NCI-H774 (cell line): ENCODE measurements around the gene SIRPD.
"Not testable (repeated sequence)": the region's sequence is repeated elsewhere in the genome, so short reads cannot be mapped to it uniquely, and the experiment has no call there.

ENCODE experiments used
- DNase-seq: peaks from one replicate; lab custom pipeline; 2025; lab: John Stamatoyannopoulos, UW

SIRPD gene

DNA sequence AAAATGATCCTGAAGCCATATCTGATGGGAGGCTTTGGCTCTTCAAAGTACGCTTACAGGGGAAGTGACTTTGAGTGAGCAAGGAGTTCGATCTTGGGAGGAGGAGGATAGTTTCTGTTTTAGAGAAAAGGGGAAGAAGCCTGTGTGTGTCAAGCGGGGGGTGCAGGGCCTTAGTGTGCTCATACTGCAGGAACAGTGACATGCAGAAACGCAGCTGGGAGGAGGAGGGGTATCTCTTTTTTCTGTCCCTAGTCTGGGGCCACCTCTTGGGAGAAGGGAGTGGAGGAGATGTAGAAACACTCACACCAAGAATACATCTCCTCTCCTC lies 19.8 kb downstream of the SIRPD start:
- no peak for DNase-seq

DNA sequence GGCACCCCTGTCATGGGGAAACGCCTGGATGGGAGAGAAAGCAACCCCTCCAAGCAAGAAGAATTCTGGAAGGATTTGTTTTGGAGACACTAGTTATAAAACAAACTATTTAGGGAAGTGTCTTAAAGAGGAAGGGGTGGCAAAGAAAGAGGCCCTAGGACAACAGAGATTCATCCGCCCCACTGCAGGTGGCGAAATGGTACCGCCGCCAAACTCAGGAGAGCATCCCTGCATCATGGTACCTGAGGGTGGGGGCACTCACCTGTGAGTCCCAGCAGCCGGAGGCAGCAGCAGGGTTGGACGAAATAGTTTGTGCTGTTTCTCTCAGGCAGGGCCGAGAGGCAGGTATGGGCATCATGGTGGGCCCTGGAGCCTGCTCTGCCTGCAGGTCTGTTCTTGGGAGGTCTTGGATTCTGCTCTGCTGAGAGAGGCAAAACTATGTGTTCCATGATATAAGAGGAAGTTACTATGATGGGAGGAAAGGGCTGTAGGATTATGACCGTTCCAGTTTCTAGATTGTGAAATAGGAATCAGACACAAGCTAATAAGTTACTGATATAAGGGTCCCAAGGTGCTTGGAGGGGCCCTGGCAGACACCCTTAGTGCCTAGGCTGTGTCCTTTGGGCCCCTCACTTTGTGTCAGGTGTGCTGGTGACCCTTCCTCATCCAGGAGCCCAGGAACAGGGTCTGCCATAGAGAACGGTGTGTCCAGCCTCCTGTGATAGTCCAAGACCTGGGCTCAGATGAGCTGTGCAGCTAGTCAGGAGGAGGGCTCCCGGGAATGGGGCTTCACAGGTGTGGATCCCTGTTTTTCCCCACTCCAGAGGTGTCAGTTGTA lies 20.4 kb downstream of the SIRPD start:
- DNase-seq = no peak

DNA sequence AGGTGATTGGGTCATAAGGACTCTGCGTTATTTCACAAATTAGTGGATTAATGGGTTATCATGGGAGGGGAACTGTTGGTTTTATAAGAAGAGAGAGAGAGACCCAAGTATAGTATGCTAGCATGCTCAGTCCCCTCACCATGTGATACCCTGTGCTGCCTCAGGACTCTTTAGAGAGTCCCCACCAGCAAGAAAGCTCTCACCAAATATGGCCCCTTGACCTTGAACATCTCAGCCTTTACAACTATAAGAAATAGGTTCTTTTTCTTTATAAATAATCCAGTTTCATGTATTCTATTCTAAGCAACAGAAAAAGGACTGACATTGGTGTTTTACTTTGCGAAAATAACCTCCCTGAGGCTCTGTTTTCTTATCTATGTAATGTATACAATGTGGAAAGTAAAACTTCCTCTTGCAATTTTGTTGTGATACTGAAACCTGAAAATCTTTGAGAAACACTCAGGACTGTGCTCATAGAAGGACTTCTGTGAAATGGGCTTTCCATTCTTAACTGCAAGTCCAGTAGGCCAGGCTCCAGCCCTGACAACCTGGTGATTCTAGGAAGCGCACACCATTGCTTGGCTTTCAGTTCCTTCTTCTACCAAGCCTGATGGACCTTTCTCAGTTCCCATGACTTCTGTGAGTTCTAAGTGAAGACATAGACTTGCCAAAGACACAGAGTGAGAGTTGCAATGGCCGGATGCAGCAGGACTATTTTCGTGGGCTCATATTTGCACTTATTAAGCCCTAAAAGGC lies 21.9 kb downstream of the SIRPD start:
- no peak for DNase-seq

DNA sequence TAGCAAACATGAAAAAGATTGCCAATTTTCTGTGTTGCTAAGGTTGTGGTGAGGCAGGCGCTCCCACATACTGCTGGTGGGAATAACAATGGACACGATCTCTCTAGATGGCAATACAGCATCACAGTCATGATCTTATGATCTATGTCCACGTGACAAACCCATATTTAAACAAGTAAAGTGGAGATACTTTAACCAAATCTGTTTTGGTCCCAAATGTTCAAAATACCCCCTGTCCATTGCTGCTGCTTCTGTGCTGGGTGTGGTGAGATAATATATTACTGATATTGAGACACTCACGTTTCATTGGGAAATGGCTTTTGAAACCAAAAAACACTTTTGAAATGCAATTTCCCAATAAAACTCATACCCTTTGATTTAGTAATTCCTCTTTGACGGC lies 23.0 kb downstream of the SIRPD start:
- DNase-seq = no peak

DNA sequence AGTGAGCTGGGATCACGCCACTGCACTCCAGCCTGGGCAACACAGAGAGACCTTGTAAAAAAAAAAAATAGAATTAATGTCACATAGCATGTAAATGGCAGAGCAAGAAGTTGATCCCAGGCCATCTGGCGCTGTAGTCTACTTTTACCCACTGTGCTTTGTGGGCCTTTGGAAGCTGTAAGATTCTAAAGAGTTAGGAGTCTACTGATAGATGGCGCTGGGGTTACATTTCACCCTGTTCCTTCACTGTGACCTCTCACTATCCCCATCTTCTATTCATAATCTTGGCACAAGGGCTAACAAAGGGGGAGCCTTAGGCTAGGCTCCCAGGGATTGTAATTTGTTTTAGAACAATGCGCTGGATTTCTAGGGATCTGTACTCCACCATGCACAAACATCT lies 24.4 kb downstream of the SIRPD start:
- DNase-seq = no peak

DNA sequence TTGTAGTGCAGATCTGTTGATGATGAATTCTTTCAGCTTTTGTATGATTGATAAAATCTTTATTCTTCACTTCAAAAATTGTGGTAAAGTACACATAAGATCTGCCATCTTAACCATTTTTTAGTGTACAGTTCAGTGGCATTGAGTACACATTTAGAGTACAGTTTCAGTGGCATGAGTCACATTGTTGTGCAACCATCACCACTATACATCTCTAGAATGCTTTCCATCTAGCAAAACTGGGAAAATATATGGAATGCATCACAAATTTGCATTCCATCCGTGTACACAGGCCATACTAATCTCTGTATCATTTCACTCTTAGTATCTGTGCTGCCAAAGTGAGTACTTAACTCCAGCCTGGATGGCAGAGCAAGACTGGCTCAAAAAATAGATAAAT lies 28.7 kb downstream of the SIRPD start:
- no peak for DNase-seq

DNA sequence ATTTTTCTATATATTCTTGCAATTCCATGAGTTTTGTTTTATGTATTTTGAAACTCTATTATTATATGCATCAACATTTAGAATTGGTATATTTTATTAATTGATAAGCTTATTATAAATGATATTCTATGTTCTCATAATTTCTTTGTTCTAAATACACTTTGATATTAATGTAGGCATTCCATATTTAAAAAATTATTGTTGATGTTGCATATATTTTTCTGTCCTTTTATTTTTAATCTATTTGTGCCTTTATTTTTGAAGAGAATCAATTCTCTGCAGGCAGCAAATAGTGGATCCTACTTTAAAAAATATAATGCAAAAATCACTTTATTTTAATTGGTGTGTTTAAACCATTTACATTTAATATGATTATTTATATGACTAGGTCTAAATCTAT lies 29.6 kb downstream of the SIRPD start:
- DNase-seq = no peak

DNA sequence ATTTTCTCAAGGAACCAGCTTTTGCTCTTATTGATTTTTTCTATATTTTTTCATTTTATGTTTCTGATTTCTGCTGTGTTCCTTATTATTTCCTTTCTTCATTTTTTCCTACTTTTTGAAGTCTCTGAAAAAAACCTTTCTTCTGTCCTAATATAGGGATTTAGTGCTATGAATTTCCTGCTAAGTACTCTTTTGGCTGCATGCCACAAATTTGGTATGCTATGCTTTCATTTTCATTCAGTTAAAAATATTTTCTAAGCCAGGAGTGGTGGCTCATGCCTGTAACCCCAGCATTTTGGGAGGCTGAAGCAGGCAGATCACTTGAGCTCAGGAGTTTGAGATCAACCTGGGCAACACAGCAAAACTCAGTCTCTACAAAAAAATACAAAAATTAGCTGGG lies 30.6 kb downstream of the SIRPD start:
- no peak for DNase-seq

DNA sequence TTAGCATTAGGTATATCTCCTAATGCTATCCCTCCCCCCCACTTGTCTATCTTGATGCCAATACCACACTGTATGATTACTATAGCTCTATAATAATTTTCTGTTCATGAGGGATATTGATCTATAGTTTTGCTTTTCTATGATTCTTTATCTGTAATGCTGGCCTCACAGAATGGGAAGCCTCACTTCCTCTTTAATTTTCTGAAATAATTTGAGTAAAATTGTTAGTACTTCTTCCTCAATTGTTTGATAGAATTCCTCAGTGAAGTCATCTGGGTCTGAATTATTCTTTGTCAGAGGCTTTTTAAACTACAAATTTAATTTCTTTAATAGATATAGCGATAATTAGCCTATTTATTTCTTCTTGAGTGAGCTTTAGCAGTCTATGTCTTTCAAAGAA lies 31.2 kb downstream of the SIRPD start:
- DNase-seq = no peak

DNA sequence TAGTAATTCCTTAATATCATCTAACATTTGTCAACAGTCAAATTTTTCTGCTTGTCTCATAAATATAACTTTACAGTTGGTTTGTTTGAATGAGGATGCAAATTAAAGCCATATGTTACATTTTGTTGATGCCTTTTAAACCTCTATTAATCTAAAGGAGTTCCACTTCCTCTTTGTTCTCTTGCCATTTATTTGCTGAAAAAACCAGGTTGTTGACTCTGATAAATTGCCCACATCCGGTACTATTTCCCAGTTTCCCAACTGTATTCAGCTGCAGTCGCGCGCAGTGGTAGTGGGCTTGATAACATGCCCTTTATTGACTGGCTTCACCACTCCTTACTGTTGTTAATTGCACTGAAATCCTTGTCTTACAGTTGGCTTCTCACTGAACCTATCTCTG lies 33.5 kb downstream of the SIRPD start:
- DNase-seq = peak; percentile 11

DNA sequence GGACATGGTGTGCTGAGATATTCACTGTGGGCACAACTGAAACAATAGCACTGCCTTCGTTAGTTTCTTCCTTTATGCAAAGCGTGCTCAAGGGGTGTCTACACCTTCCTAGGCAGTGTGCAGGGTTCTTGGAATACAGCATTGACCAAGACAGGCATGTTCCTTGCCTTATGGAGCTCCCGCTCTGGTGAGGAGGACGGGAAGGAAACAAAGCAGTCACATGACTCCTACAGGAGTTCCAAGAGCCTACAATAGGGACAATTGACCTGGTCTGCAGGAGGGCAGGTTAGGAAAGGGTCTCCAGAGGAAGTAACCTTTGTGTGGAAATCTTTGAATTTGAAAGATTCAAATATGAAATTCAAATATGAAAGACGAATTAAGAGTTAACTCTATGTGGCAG lies 40.5 kb downstream of the SIRPD start:
- no peak for DNase-seq

DNA sequence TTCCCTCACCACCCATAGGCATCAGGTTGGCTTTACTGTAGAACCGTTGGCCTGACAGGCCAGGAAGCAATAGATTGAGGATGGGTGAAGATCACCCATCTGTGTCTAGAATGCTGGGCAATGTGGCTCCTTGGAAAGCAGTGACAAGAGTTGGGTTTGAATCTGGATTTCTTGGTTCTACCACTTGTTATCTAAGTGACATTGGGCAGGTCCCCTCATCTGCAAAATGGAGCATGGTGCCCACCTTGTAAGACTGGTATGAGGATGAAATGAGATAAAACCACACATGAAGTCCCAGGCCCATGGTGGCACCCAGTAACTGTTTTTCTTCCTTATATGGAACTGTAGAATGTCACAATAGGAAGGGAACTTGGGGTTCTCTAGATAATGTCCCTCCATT lies 43.7 kb downstream of the SIRPD start:
- DNase-seq = no peak

DNA sequence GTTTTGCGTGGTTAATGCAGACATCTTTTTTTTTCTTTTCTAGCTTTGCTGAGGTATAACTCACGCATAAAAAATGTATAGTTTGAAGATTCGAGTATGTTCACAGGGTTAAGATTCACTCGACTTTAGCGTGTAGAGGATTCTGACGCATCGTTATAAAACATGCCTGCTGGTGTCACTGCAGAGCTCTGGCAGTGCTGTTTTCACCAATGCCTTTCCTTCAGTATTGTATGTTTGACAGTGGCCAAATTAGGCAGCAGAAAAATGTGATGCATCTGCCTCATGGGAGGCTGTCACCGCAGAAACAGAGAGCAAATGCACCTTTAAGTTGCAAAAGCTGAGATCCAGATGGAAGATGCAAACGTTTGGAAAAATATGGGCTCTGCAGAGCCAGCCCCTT lies 48.3 kb downstream of the SIRPD start:
- no peak for DNase-seq

DNA sequence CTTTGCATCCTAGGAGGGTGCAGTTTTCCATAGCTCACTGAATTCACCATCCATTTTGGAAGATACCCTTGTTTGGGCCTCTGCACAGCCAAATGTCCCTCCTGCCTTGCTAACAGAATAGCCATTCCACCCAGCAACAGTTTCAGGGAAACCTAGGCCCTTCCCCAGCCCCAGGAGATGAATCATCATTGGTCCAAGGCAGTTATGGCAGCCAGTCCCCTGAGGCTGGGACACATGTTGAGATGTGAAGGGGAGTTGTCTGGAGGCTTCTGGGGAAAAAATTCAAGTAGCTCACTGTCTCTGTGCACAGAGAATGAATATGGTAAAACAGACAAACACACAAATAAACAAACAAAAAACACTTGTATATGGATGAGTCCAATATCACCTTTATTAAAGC lies 48.9 kb downstream of the SIRPD start:
- no peak for DNase-seq

DNA sequence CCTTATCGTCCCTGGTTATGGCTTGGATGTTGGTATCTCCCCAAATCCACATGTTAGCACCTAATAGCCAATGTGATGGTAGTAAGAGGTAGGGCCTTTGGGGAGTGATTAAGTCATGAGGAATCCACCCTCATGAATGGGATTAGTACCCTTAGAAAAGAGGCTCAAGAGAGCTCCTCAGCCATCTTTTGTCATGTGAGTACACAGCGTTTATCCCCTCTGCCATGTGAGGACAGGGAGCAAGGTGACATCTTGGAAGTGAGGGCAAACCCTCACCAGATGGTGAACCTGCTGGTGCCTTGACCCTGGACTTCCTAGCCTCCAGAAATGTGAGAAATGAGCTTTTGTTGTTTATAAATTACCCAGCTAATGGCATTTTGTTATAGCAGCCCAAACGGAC lies 50.2 kb downstream of the SIRPD start:
- DNase-seq = no peak

DNA sequence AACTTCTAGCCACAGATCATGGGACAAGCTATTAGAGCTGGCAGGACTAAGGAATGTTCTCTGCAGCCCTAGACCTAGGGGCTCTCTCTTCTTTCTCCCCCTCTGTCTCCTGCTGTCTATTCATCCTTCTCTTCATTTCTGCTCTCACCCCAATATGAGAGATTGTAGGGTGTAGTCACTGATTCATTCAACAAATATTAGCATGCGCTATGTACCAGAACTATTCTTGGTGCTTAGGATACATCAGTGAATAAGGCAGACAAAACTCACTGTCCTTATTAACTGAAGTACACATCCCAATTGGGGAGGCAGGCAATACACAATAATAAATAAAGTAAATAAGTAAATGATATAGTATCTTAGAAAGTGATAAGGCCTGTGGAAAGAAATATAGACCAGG lies 51.6 kb downstream of the SIRPD start:
- no peak for DNase-seq

DNA sequence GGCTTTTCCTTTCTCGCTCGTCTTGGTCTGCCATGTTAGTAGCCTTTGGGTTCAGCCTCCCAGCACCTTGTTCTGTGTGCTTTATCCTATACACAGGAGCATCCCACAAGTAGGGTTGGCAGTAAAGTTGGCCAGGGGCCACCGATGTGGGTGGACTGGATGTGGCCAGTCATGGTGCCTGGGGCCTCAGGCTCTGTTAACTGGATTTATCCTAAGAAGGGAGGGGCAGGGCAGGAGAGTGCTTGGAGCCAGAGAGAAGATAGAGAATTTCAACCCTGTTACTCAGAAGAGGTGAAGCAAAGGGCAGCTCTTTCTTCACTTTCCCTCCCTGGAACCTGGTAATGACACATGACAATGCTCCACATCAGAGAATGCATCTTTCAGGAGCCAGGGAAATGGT lies 52.1 kb downstream of the SIRPD start:
- no peak for DNase-seq

DNA sequence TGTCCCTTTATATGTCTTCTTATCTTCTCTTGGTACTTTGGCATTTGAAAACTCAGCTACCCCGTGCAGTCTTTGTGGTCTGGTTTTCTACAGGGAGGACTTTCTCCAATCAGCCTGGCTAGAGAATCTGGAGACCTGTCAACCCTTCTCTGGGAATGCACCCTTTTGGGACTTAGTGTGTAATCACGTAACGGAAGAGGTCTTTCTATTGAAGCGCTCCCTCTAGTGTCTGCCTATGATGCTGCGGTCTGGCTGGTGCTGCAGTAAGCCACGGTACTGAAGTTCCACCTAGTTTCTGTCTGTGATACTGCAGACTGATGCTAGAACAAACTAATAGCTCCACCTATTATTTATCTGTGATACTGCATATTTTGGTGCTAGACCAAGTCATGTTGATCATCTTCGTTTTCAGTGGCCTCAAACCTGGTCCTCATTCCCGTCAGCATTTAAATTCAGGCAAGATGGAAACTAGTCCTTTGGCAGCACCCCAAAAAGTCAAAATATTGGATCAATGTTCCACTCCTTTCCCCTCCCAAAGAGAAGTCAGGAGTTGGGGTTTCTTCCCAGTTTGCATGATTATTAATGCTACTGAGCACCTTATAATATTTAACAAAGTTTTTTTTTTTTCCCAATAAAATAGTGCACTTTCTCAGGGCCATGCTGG lies 53.8 kb downstream of the SIRPD start:
- DNase-seq = peak; percentile 69

DNA sequence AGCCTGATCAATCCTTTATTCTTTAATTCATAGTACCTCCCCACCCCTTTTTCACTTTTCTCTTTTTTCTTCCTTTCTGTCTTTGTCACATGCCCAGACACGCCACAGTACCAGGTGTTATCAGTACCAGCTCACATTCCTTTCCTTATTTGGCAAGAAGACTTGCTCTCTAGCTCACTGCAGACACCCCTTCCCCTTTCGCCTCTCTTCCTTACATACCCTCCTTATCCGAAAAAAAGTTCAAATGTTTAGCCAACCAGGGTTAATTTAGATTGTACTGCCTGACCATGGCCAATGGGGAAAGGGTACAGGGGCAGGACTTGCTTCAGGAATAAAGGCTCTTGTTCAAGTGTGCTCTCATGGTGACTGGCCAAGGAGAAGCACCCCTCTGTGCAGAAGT lies 57.0 kb downstream of the SIRPD start:
- DNase-seq = no peak

DNA sequence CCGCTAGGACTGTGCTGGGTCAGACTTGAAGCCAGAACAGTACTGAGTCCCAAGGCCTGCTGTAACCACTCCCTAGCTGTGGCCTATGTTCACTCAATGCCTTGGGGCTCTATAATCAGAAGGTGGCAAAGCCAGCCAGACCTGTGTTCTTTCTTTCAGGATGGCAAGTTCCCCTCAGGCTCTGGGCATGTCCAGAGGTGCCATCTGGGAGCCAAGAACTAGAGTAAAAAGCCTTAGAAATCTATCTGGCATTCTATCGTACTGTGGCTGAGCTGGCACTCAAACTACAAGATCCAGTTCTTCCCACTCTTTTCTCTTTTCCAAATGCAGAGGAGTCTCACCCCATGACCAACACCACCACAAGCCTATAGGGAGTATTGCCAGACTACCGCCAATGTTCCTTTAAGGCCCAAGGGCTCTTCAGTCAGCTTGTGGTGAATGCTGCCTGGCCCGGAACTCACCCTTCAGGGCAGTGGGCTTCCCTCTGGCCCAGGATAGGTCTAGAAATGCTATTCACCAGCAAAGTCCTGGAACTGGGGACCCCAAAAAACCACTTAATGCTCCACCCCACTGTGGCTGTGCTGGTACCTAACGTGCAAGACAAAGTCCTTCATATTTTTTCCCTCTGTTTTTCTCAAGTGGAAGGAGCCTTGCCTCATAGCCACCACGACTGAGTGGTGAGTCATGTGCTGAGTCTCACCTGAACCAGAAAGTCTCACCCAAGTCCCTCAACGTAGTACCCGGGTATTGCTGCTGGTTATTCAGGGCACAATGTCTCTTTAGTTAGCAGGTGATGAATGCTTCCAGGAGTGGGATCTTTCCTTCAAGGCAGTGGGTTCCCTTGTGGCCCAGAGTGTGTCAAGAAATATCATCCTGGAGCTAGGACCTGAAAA lies 57.7 kb downstream of the SIRPD start:
- DNase-seq = no peak

DNA sequence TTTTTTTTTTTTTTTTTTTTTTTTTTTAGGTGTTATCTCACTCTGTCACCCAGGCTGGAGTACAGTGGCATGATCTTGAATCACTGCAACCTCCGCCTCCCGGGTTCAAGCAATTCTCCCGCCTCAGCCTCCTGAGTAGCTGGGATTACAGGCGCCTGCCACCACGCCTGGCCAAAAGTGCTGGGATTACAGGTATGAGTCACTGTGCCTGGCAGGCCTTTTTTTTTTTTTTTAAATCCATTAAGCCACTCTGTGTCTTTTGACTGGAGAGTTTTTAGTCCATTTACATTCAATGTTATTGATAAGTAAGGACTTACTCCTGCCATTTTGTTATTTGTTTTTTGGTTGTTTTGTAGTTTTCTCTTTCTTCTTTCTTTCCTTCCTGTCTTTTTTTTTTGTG lies 60.1 kb downstream of the SIRPD start:
- DNase-seq = not testable (repeated sequence)

DNA sequence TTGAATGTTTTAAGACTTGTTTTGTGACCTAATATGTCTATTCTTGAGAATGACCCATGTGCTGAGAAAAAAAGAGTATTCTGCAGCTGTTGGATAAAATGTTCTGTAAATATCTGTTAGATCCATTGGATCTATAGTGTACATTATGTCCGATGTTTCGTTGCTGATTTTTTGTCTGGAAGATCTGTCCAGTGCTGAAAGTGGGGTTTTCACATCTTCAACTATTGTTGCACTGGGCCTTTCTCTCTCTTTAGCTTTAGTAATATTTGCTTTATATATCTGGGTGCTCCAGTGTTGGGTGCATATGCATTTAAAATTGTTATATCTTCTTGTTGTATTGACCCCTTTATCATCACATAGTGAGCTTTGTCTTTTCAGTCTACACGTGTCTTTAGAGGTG lies 60.6 kb downstream of the SIRPD start:
- DNase-seq = no peak
